Measurements from ENCODE around the gene VSIR. TPM values are rescaled to one million over a fixed set of nuclear protein-coding genes. Genes with fewer than 3 reads are reported as not detected.

The VSIR gene
- total and polyA plus RNA-seq, 10 of the 15 experiments (the other 5 are each of a cell fraction or from before 2014, with no cell fraction given) = 0.19 to 12.5 (median 6.7) TPM

GRCh38 chr10:71761541-71762113 lies 11.7 kb downstream of the VSIR start (continued):
- TF ChIP-seq PRDM15 (CRISPR knock-in tag; IDR thresholded peaks at IDR 0.05) (no peak), PBX3 (IDR thresholded peaks at IDR 0.05; ENCODE audit: insufficient replicate concordance, low read depth, low read length) (no peak), SMC3 (IDR thresholded peaks at IDR 0.05; ENCODE audit: borderline replicate concordance, low read length) (peak; percentile 15; the same call in 1 of the 2 replicates), FOXM1 (IDR thresholded peaks at IDR 0.05; ENCODE audit: low read depth, low read length) (no peak), MEF2B (IDR thresholded peaks at IDR 0.05; ENCODE audit: partially characterized antibody, poor library complexity, severe bottlenecking) (no peak)

- intact Hi-C loops (cut with micrococcal nuclease; ENCODE audit: unreplicated experiment) (no loop called here), in situ Hi-C loops (cut with MboI) (no loop called here)
- ATAC-seq (no peak), FAIRE-seq (no peak), DNase-seq (ENCODE audit: low read depth, low spot score) (no peak)
- 84% methylated on average over 3 of the region's 3 CpGs for WGBS (ENCODE audit: insufficient coverage, insufficient replicate concordance, low lambda C conversion rate, missing lambda C conversion rate)
- TF ChIP-seq RAD21 (IDR thresholded peaks at IDR 0.05; ENCODE audit: insufficient read depth, low read depth, low read length) = no peak
- no peak for TF ChIP-seq TAF1 (IDR thresholded peaks at IDR 0.05; ENCODE audit: borderline replicate concordance, low read depth, low read length)
- TF ChIP-seq FOS (IDR thresholded peaks at IDR 0.05; ENCODE audit: borderline replicate concordance, extremely low read depth, insufficient read length) = no peak
- TF ChIP-seq KLF5 (IDR thresholded peaks at IDR 0.05; ENCODE audit: partially characterized antibody) = no peak
- no peak for TF ChIP-seq SKIL (IDR thresholded peaks at IDR 0.05; ENCODE audit: low read depth, poor library complexity, severe bottlenecking)
- no peak for TF ChIP-seq ZBTB33 (IDR thresholded peaks at IDR 0.05)
- no peak for TF ChIP-seq RELA (IDR thresholded peaks at IDR 0.05; ENCODE audit: borderline replicate concordance, partially characterized antibody)
- TF ChIP-seq HDAC2 (IDR thresholded peaks at IDR 0.05) = no peak
- TF ChIP-seq SREBF1 (IDR thresholded peaks at IDR 0.05; ENCODE audit: low read length) = no peak
- Histone ChIP-seq H3K4me2 (ENCODE audit: control insufficient read depth, insufficient read depth) (no peak overlapping the region), H3K79me2 (ENCODE audit: control insufficient read depth, insufficient read depth, low read length) (no peaks in the 10 kb centered on the region), H2AFZ (ENCODE audit: control insufficient read depth, low read depth, low read length) (no peak overlapping the region), H4K20me1 (ENCODE audit: control insufficient read depth, insufficient read depth) (no peaks in the 10 kb centered on the region), H3K27ac (ENCODE audit: control insufficient read depth, insufficient read depth) (no peak overlapping the region), H3K4me1 (ENCODE audit: control insufficient read depth, insufficient read depth, low read length) (peaks cover 10% of the 10 kb centered on the region; the same call in 1 of the 2 replicates), H3K4me3 (no peak overlapping the region), H3K9ac (ENCODE audit: control insufficient read depth, insufficient read depth, low read length) (no peak overlapping the region), H3K9me3 (replicated peaks; ENCODE audit: control insufficient read depth, insufficient read depth, low read length) (no peaks in the 10 kb centered on the region), H3K27me3 (replicated peaks in 1 of 2; ENCODE audit: control insufficient read depth in 2 of 2, insufficient read depth in 2 of 2, low read length in 1 of 2) (no peaks in the 10 kb centered on the region), H3K36me3 (ENCODE audit: control insufficient read depth in 2 of 2, insufficient read depth in 2 of 2, low read length in 1 of 2) (no peaks in the 10 kb centered on the region; a peak in 1 of 4 replicates)
- RAD21 ChIA-PET (ENCODE audit: unreplicated experiment) = no interaction called here
- no TSS peak for BruUV-seq (replicated peaks)
- POLR2A ChIA-PET = no interaction called here
- SMC1A ChIA-PET (ENCODE audit: uncharacterized antibody, unreplicated experiment) = no interaction called here
- CTCF ChIA-PET = no interaction called here
Measured at GRCh38 chr10:71761105-71761511, 12.2 kb downstream of the VSIR start.
